GM15510 (cell line): ENCODE measurements around the gene CRYGN.

Experiments used
- POLR2A ChIP-seq: IDR thresholded peaks from 3 replicates; pipeline ENCODE4 v1.6.1; 2011; ENCODE audit warnings: borderline replicate concordance; ENCODE audit not compliant: insufficient read length; ENCODE audit errors: extremely low read depth

CRYGN gene

DNA sequence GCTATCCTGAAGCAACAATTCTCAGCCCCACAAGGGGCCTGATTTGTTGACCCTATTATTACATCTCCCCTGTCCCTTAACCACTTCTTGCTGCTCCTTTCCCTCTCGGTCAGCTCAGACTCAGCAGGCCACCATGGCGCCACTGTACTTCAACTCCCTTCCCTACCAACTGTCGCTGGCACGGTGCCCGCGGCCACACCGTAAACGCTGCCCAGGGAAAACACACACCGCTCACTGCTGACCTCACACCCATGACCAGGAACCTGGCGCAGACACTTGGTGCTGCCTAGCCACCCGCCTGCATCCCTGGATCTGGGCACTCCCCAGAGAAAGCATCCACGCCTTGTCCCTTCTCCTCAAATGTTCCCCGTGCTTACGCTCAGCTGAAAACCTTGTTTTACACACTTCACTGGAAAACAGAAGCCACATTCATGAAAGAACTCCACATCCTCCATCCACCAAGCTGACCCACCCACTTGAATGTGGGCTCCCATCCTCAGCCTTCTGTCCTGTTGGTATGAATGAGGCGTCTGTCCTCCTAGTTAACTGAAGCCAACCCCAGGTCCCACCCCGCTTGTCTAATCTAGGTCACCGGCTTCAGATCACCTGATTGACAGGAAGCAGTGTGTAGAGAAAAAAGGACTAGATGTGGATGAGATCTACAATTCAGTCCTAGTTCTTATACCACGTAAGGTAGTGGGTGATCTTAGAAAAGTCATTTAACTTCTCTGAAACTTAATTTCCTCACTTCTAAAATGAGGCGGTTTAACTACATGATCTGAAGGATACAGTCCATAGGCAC lies 28.5 kb upstream of the CRYGN start:
- TF ChIP-seq POLR2A, result no peak

DNA sequence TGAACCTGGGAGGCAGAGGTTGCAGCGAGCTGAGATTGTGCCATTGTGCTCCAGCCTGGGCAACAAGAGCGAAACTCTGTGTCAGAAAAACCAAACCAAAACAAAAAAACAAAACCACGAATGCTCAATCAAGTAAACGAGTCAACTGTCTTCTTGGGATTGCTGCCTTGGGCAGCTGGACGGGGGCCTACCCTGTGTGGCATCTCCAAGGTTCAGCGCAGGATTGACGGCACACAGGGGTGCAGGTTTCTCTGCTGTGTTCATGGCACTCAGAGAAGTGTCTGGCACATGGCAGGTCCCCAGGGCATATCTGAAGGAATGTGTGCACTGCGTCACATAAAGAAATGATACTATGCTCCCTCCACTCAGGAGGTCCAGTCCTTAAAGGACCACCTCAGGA lies 25.2 kb upstream of the CRYGN start:
- TF ChIP-seq POLR2A, result no peak

DNA sequence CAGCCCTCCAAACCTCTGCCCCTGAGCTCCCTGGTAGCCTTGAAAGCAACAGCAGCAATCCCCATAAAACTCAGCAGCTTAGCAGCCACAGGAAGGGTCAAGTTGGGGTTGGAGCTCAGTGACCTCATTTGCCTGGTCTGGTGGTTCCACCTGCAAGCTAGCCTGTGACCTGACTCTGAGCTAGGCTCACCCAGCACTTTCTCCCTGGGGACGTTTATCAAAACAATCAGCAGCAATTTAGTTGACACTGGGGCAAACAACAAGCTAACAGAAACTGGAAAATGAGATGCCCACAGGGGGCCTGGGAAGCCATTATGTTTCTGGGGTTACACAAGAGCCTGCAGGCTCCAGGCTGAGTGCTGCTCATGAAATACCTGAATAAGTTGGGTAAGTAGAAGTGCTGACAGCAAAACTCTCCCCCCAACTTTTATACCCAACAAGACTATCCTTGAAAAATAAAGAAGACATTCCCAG lies 22.4 kb upstream of the CRYGN start:
- no peak for TF ChIP-seq POLR2A

DNA sequence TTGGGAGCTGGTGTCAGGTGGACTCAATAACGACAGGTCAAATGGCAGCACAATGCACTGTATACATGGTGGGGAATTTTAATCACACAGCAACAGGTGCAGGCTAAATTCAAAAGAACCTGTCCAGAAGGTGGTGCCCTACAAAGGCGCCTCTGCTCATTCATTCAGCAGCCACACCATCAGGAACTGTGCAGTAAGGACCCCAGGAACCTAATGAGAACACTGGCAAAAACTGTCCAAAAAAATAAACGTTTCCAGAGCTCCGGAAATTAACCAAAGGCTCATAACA lies 21.9 kb upstream of the CRYGN start:
- TF ChIP-seq POLR2A, result no peak

DNA sequence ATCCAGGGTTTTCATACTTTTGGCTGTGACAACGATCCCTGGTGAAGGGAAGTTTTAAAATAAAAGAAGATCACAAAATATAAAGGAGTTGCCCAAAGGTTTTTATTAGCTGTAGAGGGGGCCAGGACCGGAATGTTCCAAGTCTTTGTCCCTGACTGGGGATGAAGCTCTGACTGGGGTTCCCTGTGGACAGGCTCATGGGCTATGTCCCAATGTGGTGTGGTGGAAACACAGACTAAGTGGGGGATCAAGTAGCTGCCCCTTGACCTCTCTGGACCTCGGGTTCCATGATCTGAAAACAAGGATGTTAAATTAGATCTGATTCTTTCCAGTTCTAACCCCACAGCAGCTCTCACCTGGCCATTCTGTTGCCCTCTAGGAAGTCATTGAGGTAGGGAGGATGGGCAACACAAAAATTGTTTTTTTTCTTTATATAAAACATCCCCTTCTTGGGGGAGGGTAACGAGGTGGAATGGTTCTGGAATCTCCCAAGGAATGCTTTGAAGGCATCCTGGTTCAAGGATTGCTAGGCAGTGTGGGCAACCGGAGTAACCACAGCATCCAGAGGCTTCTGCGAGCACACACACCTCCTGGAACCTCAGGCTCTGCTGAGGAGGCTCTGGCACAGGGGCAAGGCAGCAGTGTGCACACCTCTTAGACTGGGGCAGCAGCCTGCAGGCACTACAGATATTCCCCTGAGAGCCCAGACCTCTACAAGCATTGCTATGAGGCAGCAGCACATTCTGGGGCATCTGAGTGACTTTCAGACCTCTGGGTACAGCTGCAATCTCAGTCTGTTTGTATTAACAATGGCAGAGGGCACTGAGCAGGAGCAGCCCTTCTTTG lies 21.4 kb upstream of the CRYGN start:
- no peak for TF ChIP-seq POLR2A

DNA sequence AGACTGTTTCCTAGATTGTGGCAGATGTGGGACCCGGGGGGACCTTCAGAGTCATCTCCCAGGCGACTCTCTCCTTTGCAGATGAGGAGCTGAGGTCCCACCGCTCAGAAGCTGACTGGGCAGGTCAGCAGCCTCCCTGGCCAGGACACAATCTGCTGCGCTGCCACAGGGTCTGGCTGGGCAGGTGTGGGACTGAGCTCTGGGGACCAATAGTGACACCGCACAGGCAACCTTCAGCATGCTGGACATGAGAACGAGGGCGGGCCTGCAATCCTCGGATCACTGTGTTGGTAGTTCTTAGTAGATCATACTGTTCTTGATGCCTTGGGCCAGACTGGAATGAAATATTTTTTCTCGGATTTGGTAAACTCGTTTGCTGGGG lies 20.5 kb upstream of the CRYGN start:
- TF ChIP-seq POLR2A, result no peak

DNA sequence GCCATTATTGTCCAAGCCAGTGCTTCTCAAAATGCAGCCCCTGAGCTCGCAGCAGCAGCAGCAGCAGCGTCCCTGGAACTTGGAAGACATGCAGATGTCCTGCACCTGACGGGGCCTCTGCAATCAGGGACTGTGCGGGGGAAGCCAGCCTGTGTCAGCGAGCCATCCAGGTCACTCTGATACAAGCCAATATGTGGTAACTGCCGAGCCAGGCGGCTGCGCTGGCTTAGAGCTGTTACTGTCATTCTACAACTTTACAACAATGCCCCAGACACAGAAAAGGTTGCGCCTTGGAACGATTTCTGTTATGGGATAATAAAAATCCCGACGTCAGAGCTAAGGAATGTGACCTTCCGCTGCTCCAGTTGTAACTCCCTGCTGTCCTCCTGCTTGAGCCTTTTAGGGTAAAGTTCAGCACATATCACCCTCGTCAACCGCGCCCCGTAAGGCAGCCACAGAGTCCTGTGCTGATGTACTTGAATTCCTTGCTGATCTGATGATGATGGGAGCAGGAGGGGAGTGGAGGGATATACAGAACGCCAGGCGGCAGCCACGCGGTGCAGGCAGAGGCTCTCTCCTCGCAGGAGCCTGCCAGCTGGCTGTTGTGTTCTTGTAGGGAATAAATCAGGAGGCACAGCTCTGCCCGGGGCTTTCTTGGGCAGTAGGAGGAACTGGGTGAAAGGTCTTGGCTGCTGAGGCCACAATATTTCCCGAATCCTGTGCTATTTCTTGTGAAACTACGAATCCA lies 20.0 kb upstream of the CRYGN start:
- no peak for TF ChIP-seq POLR2A

DNA sequence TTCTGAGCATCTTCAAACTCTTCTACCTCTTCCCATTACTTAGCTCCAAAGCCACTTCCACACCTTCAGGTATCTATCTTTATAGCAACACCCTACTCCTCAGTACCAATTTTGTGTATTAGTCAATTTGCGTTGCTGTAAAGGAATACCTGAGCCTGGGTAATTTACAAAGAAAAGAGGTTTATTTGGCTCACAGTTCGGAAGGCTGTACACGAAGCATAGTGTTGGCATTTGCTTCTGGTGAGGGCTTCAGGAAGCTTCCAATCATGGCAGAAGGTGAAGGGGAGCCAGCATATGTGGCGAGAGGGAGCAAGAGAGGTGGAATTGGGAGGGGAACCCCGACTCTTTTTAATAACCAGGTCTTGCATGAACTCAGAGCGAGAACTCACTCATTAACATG lies 17.6 kb upstream of the CRYGN start:
- no peak for TF ChIP-seq POLR2A

DNA sequence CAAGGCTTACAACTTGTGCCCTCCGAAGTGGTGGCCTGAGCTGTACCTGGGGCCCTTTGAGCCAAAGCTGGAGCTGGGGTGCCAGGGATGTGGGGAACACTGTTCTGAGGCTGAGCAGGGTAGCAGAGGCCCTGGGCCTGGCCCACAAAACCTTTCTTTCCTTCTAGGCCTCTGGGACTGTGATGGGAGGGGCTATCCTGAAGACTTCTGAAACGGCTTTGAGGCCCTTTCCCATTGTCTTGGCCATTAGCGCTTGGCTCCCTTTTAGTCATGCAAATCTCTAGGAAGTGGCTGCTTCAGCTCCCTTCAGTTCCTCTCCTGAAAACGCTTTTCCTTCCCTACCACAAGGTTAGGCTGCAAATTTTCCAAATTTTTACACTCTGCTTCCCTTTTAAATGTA lies 16.8 kb upstream of the CRYGN start:
- no peak for TF ChIP-seq POLR2A

DNA sequence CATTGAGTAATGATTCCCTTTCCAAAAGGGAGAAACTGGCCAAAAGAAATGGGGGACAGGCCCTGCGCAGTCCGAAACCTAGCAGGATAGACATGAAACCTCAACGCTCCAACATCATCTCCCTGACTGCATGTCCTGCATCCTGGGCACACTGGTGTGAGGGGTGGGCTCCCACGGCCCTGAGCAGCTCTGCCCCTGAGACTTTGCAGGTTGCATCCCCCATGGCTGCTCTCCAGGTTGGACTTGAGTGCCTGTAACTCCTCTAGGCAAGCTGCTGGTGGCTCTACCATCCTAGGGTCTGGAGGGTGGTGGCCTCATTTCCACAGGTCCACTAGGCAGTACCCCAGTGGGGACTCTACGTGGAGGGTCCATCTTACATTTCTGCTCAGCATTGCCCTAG lies 16.3 kb upstream of the CRYGN start:
- TF ChIP-seq POLR2A, result no peak

DNA sequence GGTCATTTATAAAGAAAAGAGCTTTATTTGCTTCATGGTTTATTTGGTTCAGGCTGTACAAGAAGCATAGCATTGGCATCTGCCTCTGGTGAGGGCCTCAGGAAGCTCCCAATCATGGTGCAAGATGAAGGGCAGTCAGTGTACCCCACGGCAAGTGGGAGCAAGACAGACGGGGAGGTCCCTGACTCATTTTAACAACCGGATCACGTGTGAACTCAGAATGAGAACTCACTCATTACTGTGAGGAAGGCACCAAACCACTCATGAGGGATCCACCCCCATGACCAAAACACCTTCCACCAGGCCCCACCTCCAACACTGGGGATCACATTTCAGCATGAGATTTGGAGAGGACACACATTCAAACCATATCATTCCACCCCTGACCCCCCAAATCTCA lies 15.7 kb upstream of the CRYGN start:
- no peak for TF ChIP-seq POLR2A

DNA sequence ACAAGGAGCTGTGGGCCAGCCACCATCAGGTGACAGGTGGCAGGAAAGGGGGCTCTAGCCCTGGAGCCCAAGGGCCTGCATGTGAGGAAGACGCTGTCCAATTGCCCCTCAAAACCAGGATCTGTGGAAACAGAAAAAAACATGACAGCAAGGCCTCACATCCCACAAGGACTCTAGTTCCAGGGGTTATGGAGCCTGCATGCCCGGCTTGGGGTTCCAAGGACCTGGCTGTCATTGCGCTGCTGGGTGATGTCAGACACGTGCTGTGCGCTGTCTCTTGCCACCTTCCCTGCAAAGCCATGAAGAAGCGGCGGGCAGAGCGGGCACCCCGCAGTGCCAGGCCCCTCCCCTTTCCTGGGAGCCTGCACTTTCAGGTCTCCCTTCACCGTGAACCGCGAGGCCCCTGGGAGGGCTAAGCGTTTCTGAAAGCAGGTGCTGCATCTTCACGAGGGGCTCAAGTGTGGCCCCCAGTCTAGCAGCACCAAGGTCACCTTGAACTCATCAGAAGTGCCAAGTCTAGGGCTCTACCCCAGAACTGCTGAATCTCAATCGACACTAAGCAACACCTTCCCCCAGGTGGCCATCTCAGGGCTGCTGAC lies 15.1 kb upstream of the CRYGN start:
- no peak for TF ChIP-seq POLR2A

DNA sequence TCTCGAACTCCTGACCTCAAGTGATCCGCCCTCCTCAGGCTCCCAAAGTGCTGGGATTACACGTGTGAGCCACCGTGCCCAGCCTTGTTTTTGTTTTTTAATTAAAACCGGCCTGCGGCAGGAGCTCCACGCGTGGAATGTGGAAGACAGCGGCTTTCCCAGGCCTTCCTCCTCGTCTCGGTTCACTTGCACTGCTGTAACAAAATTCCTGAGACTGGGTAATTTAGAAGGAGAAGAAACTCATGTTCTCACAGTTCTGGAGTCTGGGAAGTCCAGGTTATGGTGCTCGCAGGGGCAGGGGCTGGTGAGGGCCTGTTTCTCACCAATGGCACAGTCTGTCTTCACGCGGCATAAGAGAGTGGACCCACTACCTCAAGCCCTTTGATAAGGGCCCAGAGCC lies 14.4 kb upstream of the CRYGN start:
- no peak for TF ChIP-seq POLR2A

DNA sequence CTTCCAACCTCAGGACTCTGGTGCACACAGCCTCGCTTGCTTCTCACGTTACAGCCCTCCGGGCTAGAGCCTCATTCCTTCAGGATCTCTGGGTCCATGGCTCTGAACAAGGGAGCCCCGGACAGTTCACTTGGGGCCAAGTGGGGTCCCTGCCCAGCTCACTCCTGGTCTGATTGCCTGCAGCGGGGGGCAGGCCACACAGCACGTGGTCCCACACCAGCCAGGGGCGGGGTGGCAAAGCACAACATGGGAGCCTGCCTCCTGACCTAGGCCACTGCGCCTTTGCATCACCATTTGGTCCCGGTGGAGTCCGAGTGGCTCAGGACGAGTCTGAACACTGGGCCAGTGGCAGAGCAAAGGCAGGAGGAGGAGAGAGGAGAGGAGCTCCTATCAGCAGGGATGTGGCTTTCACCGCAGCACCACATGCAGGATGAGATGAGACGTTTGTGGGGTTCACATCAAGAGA lies 13.4 kb upstream of the CRYGN start:
- no peak for TF ChIP-seq POLR2A
